HG03558 (cell line): Measurements from ENCODE around the gene KIRREL3.

ENCODE experiments used
- ATAC-seq: cut with Tn5 transposase; IDR thresholded peaks from one replicate; pipeline ENCODE4 v1.9.1; 2021; ENCODE audit warnings: moderate number of reproducible peaks; ENCODE audit not compliant: unreplicated experiment; ENCODE audit errors: extremely low read depth

The KIRREL3 gene

GRCh38 chr11:126630488-126630887 lies 370.1 kb downstream of the KIRREL3 start:
- no peak for ATAC-seq

DNA sequence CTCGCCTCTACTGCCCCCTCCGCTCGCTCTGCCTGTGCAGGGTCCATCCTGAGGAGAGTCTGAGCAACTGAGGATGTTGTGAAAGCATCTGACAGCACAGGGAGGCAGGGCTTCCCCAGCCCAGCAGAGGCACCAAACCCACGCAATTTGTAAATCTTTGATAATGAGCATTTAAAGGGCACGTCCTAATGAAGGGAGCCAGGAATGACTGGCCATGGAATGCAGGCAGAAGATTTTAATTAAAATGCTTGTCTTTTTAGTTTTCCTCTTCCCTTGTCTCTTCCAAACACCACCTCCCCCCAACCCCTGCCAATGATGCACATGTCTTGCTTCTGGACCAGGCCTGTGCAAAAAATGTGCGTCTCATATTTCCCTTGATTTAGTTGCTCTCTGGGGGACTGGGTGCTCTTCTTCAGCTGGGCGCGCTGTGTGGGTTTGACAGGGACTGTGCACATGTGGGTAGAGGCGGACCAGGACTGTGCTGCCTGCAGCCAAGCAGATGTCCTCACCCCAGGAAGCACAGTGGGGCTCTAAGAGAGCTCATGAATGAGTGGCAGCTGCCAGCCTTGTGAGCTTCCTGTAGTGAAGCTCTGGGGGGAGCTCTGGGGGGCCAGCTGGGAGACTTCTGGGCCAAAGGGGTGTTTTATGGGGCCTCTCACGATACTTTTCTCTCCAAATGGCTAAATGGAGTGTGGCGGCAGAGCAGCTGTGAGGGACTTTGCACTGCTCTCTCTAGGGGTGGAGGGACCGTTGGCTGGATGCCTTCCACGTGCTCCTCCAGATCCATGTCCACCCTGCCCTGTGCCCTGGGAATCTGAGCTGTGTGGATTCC lies 371.6 kb downstream of the KIRREL3 start:
- ATAC-seq, result no peak

DNA sequence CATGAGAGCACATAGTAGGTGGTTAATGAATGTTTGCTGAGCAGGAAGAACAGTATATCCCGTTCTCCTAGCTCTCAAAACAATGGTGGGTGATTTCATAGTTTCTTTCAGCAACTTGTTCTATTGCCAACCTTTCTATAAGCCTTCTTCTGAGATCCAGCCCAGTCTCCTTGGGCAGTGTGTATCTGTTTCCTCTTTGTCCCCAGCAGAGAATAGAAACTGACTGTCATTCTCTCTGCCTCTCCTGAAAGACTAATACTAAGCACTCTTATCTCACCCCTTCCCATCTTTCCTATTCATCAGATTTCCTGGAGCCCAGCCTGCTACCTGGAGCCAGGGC lies 372.1 kb downstream of the KIRREL3 start:
- no peak for ATAC-seq

DNA sequence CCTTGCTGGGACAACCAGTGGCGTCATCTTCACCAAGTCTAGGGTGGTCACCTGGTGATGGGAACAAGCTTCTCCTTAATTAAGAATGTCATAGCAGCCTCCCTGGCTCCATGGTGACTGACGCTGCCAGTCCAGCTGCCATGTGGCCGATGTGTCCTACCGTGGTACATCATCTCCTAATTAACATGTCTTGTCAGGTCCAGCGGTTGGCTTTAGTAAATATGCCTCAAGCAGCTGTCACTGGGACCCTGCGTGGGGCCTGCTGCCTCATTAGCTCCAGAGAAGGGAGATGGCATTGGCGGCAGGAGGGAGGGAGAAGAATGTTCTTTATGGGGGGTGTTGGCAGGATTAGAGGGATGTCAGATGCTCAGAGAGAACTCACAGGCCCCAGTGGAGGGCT lies 373.1 kb downstream of the KIRREL3 start:
- no peak for ATAC-seq

GRCh38 chr11:126624506-126624905 lies 376.1 kb downstream of the KIRREL3 start:
- no peak for ATAC-seq

DNA sequence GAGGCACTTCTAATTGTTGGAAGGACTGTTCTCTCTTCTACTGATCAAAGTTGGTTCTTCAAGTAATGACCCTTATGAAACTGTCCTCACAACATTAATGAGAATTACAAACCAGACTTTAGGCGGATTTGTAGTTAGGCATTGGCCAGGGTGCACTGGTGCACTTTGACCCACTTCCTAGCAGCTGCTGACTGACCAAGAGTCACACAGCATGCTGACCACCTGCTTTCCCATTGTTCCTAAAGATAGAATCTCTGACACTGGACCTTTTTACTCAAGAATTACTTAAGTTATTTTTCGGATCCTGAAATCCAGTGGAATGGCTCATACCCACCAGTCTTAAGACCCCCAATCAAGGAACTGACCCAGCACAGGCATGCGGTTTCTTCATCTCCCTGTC lies 381.1 kb downstream of the KIRREL3 start:
- ATAC-seq, result no peak

GRCh38 chr11:126615845-126616244 lies 384.7 kb downstream of the KIRREL3 start:
- ATAC-seq, result no peak

DNA sequence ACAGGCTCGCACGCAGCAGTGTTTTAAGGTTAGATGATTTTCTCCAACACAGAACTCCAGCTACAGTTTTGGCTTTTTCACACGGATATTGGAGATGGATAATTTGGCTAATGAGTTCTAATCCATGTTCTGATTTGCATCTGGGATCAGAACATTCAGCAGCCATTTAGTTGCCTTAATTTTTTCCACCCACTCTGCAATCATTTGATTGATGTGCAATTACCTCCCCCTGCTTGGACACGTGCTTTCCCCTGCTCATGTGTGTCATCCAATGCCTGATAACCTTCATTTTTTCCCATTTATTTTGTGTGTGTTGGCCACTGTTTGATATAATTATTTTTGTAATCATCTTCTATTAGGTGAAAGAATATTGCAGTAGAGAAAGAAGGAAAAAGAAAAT lies 387.3 kb downstream of the KIRREL3 start:
- ATAC-seq, result no peak

DNA sequence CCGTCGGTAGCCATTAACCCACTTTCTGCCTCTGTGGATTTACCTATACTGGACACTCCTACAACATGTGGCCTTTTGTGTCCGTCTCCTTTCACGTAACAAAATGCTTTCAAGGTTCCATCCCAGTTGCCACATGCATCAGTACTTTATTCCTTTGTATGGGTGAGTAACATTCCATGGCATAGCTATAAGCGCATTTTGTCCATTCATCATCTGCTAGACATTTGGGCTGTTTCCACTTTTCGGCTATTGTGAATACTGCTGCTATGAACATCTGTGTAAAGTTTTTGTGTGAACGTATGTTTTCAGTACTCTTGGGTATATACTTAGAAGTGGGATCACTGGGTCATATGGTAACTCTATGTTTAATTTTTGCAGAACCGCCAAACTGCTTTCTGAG lies 387.9 kb downstream of the KIRREL3 start:
- no peak for ATAC-seq

DNA sequence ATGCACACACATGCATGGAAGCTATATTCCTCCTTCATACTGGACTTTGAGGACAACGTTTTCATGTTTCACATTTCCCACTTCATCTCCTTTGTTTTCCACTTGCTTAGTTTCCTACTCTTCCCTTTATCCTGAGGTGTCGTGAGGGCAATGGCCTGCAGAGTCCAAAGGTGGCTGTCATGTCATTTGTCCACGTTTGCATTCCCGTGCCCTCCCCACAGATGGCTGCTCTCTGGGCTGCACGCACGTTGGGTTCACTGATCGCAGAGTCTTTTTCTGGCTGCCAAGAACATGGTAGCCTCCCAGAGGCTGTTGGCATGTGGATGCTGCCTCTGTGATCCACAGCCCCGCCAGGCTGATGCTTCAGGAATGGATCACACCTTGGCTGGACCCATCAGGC lies 389.1 kb downstream of the KIRREL3 start:
- ATAC-seq, result no peak

GRCh38 chr11:126608658-126609057 lies 391.9 kb downstream of the KIRREL3 start:
- ATAC-seq, result no peak

GRCh38 chr11:126607776-126608541 lies 392.6 kb downstream of the KIRREL3 start:
- ATAC-seq, result no peak

GRCh38 chr11:126607374-126607773 lies 393.2 kb downstream of the KIRREL3 start:
- no peak for ATAC-seq

DNA sequence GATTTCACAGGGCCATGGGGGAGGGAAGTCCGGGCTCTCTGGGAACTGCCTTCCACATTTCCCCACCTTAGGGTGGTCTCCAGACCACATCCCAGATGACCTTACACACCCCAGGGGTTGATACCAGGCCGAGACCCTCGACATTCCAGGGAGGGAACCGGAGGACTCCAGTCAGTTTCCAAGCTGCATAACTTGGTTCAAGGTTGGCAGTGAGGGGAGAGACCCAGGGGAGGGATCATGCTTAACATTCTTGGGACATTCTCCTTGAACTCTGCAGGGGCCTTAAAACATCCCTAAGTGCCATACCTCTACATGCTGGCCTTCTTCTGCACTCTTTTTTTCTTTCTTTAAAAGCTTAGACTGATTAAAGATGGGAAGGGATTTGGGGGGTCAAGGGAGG lies 394.1 kb downstream of the KIRREL3 start:
- no peak for ATAC-seq

GRCh38 chr11:126604461-126604860 lies 396.1 kb downstream of the KIRREL3 start:
- no peak for ATAC-seq

GRCh38 chr11:126603486-126603885 lies 397.1 kb downstream of the KIRREL3 start:
- ATAC-seq, result no peak

DNA sequence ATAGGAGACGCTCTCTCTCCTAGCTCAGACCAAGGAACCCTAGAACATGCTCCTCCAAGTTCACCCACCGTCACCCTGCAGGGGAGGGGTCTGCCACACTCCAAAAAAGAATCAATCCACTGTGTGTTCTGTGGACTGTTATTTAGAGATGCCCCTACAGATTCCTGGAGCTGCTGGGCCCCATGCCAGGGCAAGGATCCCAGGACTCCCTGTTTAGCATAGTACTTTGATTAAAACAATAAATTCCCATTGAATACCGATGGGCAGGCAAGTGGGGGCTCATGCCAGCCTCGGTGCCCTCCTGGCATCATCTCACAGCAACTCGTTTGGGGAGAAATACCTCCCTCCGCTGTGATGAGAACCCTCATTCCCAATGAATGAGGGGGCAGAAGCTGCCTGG lies 397.6 kb downstream of the KIRREL3 start:
- ATAC-seq, result no peak

DNA sequence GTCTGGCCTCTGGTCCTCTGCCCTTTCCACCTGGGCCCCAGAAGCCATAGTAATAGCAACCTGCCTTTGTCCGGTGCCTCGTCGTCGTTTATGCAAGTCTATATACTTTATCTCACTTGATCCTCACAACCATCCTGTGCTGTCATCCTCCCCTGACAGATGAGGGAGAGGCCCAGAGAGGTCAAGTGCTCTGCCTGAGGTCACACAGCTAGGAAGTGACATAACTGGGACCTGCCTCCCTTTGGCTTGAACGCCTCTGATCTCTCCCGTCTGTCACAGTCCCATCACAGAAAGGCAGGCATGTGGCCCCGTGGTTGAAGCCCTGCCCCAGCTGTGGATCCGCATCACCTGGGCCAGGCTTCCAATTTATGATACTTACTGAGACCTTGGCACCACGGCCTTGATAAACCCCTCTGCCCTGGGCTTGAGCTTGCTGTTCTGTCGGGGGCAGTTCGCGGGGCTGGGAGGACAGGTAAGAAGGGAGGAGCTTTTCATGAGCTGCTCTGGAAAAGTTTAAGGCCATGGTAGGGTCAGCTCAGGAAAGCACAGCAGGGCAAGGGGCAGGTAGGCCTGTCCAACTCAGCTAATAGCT lies 398.1 kb downstream of the KIRREL3 start:
- ATAC-seq, result no peak

DNA sequence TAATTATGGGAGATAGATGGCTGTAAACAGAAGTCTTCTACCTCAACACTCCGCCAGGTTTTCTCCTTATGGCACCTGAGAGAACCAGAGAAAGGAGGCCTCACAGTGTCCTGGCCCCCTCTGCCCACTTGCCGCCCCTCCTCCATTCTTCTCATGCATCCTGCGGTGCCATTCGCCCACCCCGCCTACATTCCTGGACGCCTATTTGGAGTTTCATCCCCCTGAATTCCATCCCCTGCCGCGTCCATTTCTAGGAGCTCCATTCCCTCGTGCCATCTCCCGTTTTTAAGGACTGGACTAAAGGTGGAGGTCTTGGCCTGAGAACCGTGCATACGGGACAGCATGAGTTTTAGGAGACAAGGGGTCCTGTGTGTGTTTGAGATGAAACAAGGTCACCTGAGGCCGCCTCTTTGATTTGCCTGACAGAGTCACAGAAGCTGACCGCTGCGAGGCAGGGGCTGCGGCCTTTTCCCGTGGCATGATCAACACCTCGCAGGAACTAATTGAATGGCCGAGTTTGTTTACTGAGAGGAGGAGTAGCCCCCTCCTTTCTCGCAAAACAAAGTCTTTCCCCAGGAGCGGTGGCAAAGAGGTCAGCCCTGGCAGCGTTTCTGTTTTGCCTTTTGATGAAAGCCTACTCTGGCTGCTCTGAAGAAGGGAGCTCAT lies 398.9 kb downstream of the KIRREL3 start:
- ATAC-seq, result no peak

- ATAC-seq, result no peak
Measured at GRCh38 chr11:126601136-126601535, 399.4 kb downstream of the KIRREL3 start.
